ENCODE results near the gene LRFN2.

LRFN2 gene

GRCh38 chr6:40436685-40437604 lies 150.2 kb downstream of the LRFN2 start:
- no peak for DNase-seq (ENCODE audit: low spot score)

DNA sequence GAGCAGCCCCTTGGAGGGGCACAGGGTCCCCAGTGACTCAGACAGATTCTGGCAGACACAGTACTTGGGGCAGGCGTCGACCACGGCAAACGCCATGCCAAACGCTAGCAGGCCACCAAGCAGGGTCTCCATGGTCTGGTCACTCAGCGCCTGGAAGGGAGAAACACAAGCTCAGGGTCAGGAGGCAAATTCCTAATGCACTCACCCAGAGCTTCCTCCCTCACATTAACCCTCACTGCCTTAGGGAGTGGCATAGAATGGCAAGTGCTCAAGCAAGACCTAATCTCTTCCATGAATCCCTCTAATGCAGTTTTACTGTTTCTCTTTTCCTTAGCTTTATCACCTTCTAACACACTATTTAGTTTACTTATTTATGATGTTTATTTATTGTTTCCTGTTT lies 154.2 kb downstream of the LRFN2 start:
- no peak for DNase-seq (ENCODE audit: low spot score)

DNA sequence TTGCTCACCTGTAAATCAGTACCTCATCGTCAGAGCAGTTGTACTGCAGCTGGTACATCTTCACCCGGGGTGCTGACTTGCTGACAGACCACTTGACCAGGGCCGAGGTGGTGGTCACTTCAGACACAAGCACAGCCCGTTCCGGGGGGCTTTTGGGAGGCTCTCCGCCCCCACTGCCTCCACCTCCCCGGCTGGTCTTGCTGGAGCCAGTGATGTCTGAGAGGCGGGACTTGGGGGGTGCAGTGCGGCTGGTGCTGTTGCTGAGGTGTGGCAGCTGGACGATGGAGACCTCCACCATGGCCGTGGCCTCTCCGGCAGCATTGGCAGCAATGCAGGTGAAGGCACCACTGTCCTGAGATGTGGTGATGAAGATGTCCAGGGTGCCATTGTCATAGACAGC lies 155.5 kb downstream of the LRFN2 start:
- DNase-seq (ENCODE audit: low spot score), result no peak

GRCh38 chr6:40427196-40427595 lies 160.0 kb downstream of the LRFN2 start:
- no peak for DNase-seq (ENCODE audit: low spot score)

DNA sequence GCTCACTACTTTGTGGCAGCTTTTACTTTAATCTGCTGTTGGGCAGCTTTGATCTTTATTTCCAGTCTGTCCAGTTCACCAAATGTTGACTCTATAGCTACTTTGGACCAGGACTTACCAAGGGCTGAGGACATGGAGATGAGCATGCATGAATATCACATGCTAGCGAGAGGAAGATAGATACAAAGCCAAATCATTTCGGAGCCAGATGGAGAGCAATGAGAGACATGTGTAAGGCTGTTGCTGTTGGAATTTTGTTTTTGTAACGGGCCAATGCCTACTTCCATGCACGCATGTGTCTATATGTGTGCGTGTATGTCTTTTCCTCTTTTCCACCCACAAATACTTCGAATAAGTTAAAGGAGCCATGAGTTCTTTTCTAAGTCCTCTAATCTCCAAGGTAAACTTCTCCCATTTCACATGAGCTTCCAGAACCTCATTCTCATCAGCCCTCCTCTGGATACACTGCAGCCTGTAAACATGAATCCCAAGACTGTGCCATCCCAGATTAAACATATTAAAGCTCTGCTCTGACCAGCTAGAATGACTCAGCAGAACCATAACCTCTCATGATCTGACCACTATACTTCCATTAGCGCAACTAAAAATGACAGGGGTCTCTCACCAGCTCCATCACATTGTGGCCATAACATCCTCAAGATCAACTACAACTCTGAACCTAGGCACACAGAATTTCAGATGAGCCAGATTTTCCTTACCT lies 160.7 kb downstream of the LRFN2 start:
- DNase-seq (ENCODE audit: low spot score), result no peak

- DNase-seq (ENCODE audit: low spot score), result no peak
These were observed 161.8 kb downstream of the LRFN2 start for GRCh38 chr6:40425192-40425919.

DNA sequence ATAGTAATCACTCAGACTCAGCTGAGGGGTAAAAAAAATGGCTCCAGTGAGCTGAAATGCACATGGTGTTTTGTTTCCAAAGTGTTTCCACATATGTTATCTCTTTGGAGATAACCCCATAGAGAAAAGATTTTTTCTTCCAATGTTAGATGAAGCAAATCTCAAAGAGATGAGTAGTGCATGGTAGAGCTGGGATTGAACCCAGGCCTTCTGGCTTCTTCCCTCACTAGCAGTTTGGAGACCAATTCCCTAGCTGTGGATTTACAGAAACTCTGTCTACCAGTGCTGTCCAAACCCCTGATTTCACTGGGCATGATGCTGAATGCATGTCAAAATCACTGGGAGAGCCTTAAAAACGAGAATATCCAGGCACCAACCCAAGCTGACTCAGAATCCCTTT lies 165.1 kb downstream of the LRFN2 start:
- no peak for DNase-seq (ENCODE audit: low spot score)

- no peak for DNase-seq (ENCODE audit: low spot score)
These were observed 167.0 kb downstream of the LRFN2 start for GRCh38 chr6:40419946-40420728.

GRCh38 chr6:40419377-40419776 lies 167.8 kb downstream of the LRFN2 start:
- DNase-seq (ENCODE audit: low spot score), result no peak

DNA sequence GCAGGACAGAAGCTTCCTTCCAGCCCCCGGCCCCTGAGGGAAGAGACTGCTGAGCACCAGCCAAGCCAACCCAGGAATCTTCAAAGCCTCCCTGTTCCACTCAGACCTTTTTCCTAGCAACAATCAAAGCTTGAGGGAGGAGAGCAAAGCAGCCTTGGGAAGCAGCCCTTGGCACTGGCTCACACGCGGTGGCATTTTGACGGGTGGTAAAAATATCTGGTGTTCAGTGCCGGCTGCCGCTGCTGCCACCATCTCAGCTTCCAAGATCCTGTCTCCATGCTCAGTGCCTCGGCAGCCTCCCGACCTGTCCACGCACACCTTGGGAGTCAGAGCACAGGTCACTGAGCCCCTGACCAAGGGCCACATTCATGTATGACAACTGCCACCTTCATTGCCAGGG lies 170.1 kb downstream of the LRFN2 start:
- DNase-seq (ENCODE audit: low spot score), result no peak

- no peak for DNase-seq (ENCODE audit: low spot score)
These were observed 172.5 kb downstream of the LRFN2 start for GRCh38 chr6:40414617-40415016.

GRCh38 chr6:40413239-40413638 lies 173.9 kb downstream of the LRFN2 start:
- DNase-seq (ENCODE audit: low spot score), result no peak

DNA sequence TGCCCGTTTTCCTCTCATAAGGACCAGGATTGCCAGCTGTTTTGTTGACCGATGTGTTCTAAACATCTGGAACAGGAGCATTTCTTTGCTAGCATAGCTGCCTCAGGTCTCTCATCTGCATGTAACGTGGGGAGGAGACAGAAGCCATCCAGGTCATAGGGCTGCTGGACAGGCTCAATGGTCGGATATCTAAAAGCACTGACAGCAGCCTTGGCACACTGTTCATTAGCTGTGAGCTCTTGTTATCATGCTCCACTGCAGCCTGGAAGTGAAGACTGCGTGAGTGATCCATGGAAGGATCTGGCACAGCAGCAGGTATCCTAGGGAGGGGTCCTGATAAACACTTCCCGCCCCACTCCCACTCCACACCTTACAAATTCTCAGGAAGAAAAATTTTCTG lies 175.3 kb downstream of the LRFN2 start:
- DNase-seq (ENCODE audit: low spot score), result no peak

DNA sequence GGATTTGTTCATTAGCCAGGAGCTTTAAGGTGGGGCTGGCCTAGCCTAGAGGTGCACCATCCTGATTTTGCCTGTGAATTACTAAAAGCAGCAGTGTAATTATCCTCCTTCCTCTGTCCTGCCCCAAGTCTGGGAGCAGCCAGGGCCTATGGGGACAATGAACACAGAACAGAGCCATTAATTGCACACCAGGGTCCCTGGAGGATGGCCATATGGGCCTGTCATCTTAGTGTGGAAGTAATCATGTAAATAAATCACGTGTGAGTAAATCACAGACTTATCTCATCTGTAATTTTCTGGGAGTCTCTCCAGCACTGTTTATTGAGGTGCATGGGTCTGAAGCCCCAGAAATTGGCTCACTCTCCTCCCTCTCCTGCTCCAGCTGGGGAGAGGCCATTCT lies 176.3 kb downstream of the LRFN2 start:
- no peak for DNase-seq (ENCODE audit: low spot score)

- no peak for DNase-seq (ENCODE audit: low spot score)
These were observed 177.3 kb downstream of the LRFN2 start for GRCh38 chr6:40409716-40410397.

DNA sequence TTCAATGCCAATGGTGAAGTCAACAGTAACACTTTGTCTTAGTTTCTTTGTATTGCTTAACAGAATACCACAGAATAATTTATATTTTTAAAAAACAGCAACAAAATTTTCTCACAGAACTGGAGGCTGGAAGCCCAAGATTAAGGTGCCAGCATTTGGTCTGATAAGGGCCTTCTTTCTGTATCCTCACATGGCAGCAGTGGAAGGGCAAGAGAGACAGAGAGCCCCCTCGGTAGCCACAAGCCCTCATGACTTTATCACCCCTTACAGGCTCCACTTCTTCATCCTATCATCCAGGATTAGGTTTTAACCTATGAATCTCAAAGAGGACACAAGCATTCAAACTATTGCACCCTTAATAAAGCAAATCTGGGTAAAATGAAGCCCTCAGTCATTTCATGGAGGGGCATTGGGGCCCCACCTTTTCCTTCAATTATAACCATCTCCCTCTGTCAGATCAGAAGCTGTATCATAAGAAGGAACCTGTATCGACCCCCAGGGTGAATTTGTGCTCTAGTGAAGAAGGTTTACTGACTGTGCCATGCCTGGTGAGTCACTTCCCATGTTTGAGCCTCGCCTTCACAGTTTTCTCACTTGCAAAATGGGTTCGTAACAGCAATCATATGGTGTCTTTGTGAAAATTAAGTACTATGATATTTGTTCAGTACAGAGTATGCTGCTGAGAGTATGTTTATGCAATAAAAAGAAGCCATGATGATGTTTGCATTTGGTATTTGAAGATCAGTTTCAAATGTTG lies 178.2 kb downstream of the LRFN2 start:
- no peak for DNase-seq (ENCODE audit: low spot score)

DNA sequence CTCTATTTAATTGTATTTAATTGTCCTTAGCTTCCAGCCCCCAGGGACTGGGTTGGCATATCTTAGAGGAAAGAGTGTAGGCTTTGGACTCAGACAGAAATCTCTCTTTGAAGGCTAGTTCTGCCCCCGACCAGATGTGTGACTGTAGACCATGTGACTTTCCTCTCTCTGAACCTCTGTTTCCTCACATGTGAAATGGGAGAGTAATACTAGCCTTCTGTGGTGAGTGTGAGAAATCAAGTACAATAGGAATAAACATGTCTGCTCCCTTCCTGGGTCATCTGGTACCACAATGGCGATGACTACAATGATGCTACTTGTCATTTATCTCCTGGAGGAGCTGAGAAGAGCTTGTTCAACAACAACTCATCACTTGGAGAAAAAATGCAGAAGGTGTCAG lies 179.9 kb downstream of the LRFN2 start:
- DNase-seq (ENCODE audit: low spot score), result no peak

GRCh38 chr6:40406175-40406574 lies 181.0 kb downstream of the LRFN2 start:
- no peak for DNase-seq (ENCODE audit: low spot score)

DNA sequence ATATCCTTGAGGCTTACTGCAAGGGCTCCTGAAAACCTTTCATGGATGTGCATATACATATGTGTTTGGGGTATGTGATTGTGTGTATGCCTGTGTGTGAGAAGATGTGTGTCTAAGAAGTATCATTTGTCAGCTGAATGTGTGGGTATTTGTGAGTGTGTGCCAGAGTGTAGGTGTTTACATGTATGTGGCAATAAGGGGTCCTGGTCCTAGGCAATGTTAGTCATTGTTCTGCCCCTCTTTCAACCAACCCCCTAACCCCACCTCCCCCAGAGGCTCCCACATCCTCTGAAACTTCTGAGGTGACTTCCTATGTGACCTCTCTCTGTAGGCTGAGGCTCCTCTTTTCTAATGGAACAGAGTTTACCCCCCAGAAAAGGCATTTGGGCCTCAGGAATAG lies 186.4 kb downstream of the LRFN2 start:
- no peak for DNase-seq (ENCODE audit: low spot score)

- no peak for DNase-seq (ENCODE audit: low spot score)
These were observed 187.2 kb downstream of the LRFN2 start for GRCh38 chr6:40399888-40400457.

Data from LoVo (cell line).